Activated CD4-positive, alpha-beta T cell treated with anti-CD3 and anti-CD28 coated beads, Interleukin-2, Interleukin-6, amounts not matched to agents 100 ng/mL and 50 ng/mL, durations not matched to agents 16 hours and 8 hours (primary cell): ENCODE data around the gene CERKL.
A peak's percentile ranks its signal among the peaks of the same experiment; 100 is the strongest.
"Not testable (repeated sequence)": the region's sequence is repeated elsewhere in the genome, so short reads cannot be mapped to it uniquely, and the experiment has no call there.

Experiments
- DNase-seq: peaks from one replicate; pipeline ENCODE4 v3.0.0-alpha.2; 2020

Gene CERKL

GRCh38 chr2:181656450-181657291 lies at the start of gene CERKL:
CERKL (minus strand) TSS chr2:181657105; CDS start chr2:181657006, 99 bp downstream.
- DNase-seq = peak; percentile 40

- not testable (repeated sequence) for DNase-seq
Observed at GRCh38 chr2:181702519-181702918, 45.6 kb upstream of the CERKL start.

DNA sequence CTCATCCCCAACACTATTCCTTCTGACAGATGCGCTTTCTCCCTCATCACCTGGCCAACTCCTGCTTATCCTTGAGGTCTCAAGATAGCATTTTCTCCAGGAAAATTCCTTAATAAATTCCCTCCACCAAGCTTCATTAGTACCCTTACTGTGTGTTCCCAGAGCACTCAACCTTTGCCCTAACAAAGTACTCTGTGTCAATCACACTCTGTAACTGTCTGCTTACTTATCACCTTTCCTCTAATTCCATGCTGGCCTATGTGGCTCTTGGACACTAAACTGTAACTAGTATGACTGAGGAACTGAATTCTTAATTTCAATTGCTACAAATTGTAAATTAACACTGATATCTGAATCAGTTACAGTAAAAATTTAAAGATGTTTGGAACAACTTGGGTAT lies 41.3 kb upstream of the CERKL start:
- no peak for DNase-seq

- DNase-seq = no peak
Observed at GRCh38 chr2:181697571-181697970, 40.7 kb upstream of the CERKL start.

DNA sequence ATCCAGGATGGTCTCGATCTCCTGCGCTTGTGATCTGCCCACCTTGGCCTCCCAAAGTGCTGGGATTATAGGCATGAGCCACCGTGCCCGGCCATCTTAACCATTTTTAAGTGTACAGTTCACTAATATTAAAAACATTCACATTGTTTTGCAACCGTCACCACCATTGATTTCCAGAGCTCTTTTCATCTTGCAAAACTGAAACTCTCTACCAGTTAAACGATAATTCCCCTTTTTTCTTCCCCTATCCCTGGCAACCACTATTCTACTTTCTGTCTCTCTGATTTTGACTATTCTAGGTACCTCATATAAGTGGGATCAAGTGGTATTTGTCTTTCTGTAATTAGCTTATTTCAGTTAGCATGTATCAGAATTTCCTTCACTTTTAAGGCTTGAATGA lies 40.2 kb upstream of the CERKL start:
- DNase-seq = no peak

- no peak for DNase-seq
Observed at GRCh38 chr2:181694271-181694670, 37.4 kb upstream of the CERKL start.

DNA sequence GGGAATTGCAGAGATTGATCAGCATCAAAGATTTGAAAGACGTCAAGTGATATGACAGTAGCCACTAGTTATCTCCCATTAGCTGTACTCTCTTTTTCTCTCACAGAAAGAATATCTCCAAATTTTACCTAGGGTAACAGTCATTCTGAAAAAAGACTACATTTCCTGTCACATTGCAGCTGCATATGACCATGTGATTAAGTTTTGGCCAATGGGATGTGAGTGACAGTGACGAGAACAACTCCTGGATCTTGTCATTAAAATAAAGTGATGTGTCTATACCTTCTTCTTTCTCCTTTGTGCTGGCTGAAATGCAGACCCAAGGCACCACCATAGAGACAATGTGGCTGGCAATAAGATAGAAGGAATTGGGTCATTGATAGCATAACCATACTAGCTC lies 34.0 kb upstream of the CERKL start:
- DNase-seq = no peak

- no peak for DNase-seq
Observed at GRCh38 chr2:181686576-181687185, 29.8 kb upstream of the CERKL start.

DNA sequence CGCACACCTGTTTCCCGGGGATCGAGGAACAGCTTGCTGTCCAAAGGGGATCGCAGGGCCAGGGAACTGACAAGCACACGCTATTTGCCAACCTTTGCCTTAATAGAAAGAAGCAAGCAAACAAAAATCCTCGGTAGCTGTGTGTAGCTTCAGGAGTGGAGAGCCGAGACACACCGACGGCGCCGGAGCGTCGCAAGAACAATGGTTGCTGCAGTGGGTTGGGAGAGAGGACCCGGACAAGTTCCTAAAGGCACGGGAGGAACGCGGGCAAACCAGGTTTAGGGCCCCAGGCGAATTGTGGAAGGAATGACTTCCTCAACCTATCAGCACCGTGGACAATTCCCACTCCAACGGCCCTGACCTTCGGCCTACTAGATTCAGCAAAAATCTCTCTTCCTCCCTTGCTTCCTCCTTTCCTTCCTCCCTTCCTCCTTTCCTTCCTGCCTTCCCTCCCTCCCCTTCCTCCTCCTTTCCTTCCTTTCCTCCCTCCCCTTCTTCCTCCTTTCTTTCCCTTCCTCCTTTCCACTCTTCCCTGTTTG lies 28.3 kb upstream of the CERKL start:
- DNase-seq = no peak

DNA sequence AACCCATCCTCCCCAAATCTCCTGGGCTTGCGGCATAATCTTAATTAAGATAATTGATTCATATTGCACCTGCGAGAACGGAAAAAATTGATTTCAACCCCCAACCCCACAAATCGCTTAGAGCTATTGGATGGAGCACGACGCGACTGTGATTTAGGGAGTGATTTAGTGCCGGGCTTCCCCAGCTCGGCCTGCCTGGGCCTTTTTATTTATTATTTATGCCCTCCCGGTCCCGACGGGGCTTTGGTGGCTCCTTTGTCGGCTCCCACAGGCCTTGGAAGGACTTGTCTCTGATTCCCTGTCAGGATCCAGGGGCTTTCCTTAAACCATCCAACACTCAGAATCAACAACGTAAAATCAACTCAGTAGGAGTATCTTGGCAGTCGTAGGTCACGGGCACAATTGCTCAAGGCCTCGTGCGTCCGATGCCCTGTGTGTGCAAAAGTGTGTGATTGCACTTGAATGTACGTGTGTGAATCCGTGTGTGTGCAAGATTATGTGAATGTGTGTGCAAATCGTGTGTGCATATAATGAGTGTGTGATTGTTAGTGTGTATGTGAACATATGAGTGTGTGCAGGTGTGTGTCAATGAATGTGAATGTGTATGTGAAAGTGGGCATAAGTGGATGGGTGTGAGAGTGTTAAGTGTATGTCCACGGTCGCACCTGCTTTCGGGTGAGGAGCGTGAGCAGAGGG lies 27.7 kb upstream of the CERKL start:
- DNase-seq = no peak

DNA sequence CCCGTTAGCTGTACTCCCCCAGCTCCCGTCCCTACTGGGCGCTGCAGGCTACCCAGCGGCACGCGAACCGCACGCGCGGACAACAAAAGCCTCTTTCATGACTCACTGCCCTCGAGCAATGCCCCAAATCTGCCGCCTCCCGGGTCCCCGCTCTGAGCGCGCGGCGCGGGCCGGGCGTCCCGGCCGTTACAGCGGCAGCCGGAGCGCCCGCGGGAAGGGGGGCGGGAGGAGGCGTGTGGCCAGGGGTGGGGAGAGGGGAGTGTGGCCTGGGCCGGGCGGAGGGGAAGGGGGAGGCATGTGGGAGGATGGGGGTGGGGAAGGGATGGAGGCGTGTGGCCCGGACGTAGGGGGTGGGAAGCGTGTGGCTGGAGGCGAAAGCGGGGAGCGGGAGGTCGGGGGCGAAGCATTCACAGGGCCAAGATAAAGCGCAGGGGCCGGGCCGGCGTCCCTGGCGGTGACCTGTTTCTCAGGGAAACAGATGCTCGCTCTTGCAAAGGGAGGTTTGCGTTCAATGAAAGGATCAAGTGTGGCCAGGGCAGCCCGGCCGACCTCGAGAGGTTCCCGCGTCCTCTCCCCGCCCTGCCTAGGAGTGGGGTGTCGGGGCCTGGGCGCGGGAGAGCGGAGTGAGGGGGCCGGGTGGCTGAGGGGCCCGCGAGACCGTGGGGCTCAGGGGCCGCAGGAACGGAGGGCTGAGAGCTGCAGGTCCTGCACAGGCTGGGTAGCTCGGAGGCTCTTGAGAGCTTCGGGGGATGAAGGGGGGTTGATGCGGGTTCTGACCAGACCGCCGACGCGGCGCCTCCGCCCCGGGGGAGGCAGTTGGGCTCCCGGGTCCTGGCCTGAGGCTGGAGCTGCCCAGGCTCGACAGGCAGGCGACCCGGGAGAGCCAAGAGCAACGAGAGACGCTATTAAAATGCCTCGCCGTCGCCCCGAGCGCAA lies 26.9 kb upstream of the CERKL start:
- no peak for DNase-seq

GRCh38 chr2:181682795-181683517 lies 26.1 kb upstream of the CERKL start:
- DNase-seq = no peak

- no peak for DNase-seq
Observed at GRCh38 chr2:181682026-181682789, 25.3 kb upstream of the CERKL start.

DNA sequence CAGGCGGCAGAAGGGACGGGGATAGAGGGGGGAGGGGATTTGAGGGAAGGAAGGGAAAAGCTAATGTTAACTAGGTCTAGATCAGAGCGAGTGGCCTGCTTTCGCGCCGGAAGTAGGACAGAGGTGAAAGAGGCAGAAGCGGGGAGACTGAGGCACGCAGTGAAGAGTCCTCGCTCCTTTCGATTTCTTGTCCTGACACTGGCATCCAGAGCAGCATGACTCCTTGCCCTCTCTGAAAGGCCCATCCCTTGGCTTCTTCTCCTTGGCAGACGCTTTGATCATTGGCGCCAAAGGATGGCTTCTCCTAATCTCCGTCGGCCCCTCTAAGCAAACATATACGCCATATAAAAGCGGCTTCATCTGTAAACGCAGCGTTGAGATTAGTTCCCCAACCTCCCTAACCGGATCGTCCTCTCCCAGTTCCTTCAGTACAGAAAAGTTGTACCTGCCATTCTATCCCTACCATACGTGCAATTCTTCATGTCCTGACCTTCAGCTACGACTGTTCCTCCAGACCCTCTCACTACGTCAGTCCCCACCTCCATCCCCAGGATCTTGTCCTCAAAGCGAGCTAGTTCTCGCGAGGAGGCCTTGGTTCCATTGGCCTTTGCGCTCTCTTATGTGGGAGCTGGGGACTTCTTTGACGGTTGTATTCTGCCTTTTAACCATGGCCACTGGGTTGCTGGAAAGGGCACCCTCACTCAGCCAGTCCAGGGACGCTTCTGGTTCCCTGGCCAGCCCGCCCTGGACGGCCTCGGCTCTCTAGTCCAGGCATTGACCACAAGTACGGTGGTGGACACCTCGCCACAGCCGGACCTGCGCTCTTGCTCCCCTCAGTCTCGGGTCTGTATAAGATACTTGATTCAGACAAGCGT lies 24.3 kb upstream of the CERKL start:
- no peak for DNase-seq

GRCh38 chr2:181680055-181680936 lies 23.4 kb upstream of the CERKL start, which contains the start of gene NEUROD1:
NEUROD1 (minus strand) TSS chr2:181680517; CDS start chr2:181678860, 1,657 bp downstream.
- no peak for DNase-seq

DNA sequence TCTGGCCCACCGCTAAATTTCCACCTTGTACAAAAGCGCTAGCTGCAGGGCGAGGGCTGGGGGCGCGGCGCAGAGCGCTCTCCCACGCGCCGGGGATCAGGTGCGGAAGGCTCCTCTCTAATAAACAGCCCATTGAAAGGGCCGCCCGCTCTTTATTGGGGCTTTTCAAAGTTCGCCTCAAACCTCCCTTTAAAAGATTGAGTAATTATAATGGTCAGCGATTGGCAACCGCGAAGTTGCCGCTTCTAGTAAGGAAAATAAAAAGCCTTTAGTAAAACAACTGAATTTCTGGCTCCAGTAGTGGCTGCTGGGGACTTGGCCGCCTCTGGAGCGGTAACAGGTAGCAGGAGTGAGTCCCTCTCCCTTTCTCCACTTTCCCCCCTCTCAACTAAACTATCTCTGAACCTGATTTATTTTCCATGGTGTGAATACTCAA lies 22.7 kb upstream of the CERKL start:
- no peak for DNase-seq

DNA sequence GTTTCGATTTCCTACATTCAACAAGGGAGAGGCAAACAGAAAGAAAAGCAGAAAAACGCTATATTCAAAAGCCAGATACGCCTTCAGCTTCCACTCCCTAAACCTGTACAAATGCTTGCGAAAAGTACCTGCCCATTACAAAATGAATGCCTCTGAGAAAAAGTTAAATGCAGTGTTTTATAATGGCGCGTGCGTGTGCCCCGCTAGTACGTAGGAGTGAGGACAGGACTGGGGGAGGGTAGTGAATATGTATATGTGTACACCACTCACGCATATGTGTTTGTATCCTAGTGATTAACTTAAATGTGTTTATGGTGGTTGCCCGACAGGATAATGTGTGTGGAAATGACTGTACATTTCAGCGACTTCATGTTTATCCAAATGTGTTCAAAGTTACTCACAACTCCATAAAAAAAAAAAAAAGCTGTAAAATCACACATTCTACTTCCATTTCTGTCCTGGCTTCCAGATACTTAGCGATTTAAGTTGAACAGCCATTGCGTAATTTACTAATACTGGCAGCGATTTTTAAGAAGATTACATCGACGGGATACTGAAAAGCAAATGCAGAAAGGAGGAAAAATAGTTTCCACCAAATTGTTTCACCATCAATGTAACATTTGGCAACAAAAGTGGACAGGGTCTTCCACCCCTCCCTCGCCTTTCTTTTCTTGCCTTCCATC lies 22.1 kb upstream of the CERKL start:
- DNase-seq = no peak
